GM19023 (cell line): Measurements from ENCODE around the gene KLHL21.
"Not testable (repeated sequence)": the region's sequence is repeated elsewhere in the genome, so short reads cannot be mapped to it uniquely, and the experiment has no call there.

ENCODE experiments used
- ATAC-seq: cut with Tn5 transposase; IDR thresholded peaks from one replicate; pipeline ENCODE4 v1.9.1; 2021; ENCODE audit warnings: mild to moderate bottlenecking, moderate library complexity; ENCODE audit not compliant: unreplicated experiment

KLHL21 gene

DNA sequence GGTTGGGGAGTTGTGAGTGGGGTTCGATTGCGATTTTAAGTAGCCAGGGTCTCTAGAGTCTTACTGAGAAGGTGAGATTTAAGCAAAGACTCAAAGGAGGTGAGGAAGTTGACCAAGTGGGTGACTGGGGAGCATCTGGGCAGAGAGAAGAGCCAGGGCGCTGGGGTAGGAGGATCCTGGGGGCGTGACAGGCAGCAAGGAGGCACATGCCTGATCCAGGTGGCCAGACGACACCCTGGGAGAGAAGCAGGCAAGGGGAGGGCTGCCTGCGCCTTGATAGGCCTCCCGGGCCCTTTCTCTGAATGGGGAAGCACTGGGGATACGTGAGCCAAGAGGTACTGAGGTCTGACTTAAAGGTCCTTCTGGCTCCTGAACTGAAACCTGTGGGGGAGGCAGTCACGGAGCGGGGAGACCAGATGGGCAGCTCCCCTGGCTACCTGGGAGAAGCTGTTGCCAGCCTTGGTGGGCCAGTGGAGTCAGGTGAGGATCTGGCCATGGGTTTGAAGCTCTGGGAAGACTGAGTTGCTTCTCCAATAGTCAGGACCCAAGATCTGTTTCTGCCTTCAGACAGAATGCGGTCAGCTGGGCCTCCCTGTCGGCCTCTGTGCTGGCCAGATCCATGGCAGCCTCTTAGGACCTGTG is 17.5 kb downstream of the KLHL21 start:
- no peak for ATAC-seq

DNA sequence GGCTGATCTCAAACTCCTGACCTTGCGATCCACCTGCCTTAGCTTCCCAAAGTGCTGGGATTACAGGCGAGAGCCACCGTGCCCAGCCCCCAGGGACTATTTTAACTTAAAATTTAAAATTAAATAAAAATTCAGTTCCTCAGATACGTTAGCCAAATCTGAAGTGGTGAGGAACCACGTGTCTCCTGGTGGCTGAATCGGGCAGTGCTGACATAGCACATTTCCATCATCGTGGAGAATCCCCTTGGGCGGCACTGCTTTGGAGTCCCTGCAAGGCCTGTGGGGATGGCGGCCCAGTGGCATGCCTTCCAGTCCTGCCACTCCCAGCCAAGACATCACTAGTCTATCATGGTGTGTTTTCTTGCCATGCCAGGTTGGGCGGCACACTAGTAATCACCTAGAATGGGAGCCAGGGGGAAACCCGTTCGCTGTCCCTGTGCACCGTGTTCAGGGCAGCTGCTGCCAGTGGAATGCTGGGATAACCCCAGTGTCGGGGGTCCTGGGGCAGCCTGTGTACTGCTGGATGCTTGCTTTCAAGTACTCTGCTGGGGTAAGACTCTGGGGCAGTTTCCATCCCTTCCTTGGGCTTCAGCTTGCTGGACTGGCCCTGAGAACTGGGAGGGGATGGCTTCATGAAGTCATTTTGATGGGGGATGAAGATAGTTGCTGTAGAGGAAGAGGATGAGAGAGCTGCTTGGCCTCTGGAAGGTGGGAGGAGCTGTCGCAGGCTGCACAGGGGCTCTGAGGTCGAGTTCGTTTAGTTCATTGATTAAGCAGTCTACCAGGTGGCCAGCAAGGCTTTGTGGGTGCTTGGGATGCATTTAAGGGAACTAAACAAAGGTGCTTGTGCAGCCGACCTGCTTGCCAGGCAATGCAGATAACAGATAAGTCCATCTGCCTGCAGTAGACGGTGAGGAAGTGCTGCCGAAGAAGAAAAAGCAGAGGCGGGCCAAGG is 18.3 kb downstream of the KLHL21 start:
- ATAC-seq: no peak

DNA sequence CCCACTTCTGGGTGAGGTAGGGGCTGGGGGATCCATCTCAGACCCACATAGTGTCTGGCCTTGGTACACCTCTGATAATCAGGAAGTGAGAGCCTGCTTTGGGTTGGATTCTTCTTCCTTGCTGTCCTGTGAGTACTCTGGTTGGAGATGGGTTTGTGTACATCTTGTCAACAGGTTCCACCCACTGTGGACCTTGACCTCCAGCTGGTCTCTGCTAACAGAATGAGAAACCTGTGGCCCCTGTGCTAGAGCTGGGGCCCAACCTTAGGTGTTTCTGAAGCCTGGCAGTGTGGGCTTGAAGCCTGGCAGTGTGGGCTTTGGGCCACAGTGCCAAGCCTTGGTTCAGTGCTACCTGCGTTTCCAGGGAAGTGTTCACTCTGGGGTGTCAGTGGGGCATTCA is 20.3 kb downstream of the KLHL21 start:
- no peak for ATAC-seq

DNA sequence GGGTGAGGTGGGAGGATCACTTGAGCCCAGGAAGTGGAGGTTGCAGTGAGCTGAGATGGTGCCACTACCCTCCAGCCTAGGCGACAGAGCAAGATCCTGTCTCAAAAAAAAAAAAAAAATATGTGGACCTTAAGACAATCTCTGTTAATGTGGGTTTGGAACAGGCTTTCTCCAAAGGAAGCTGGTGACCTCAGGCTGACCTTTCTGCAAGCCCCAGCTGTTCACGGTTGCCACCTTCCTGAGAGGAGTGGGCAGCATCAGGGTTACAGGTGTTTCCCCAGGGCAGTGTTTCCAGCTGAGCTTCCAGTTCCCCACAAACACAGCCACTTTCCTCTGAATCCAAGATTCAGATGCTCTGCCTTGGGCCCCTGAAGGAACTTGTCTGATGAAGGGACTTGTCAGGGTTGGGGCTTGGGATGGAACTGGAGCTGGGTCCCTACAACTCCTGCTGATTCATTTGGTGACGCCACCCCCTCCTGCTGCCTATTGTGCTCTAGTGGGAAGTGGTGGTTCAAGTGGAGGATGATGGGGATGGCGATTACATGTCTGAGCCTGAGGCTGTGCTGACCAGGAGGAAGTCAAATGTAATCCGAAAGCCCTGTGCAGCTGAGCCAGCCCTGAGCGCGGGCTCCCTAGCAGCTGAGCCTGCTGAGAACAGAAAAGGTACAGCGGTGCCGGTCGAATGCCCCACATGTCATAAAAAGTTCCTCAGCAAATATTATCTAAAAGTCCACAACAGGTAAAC is 20.9 kb downstream of the KLHL21 start:
- no peak for ATAC-seq

DNA sequence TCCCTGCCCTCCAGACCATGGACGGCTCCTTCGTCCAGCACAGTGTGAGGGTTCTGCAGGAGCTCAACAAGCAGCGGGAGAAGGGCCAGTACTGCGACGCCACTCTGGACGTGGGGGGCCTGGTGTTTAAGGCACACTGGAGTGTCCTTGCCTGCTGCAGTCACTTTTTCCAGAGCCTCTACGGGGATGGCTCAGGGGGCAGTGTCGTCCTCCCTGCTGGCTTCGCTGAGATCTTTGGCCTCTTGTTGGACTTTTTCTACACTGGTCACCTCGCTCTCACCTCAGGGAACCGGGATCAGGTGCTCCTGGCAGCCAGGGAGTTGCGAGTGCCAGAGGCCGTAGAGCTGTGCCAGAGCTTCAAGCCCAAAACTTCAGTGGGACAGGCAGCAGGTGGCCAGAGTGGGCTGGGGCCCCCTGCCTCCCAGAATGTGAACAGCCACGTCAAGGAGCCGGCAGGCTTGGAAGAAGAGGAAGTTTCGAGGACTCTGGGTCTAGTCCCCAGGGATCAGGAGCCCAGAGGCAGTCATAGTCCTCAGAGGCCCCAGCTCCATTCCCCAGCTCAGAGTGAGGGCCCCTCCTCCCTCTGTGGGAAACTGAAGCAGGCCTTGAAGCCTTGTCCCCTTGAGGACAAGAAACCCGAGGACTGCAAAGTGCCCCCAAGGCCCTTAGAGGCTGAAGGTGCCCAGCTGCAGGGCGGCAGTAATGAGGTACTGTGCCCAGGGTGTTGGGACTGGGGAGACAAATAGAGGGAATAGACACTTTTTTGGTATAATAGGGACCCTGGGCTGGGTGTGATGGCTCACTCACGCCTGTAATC is 21.9 kb downstream of the KLHL21 start:
- no peak for ATAC-seq

DNA sequence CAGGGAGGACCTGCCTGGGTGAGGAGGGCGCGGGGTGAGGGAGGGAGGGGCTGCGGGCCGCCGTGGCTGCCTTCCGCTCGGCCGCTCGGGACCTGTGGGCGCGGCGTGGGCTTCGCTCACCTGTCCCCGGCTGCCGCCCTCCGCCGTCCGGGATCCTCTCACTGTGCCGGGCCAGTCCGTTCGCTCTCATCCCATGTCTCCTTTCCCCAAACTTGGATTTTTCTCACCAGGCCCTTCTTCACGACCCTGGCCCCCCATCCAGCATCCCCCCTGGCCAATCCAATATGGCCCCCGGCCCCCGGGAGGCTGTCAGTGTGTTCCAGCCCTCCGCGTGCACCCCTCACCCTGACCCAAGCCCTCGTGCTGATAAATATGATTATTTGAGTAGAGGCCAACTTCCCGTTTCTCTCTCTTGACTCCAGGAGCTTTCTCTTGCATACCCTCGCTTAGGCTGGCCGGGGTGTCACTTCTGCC is 22.5 kb downstream of the KLHL21 start:
- peak; percentile 6 for ATAC-seq

DNA sequence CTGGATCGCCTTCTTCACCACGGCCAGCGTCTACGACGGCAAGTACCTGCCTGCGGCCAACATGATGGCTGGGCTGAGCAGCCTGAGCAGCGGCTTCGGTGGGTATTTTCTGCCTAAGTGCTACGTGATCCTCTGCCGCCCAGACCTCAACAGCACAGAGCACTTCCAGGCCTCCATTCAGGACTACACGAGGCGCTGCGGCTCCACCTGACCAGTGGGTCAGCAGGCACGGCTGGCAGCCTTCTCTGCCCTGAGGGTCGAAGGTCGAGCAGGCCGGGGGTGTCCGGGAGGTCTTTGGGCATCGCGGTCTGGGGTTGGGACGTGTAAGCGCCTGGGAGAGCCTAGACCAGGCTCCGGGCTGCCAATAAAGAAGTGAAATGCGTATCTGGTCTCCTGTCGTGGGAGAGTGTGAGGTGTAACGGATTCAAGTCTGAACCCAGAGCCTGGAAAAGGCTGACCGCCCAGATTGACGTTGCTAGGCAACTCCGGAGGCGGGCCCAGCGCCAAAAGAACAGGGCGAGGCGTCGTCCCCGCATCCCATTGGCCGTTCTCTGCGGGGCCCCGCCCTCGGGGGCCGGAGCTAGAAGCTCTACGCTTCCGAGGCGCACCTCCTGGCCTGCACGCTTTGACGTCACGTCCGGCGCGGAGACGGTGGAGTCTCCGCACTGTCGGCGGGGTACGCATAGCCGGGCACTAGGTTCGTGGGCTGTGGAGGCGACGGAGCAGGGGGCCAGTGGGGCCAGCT is 23.1 kb downstream of the KLHL21 start, which contains the start of gene ZBTB48:
TSS of gene ZBTB48 (plus strand) at position 621 of the 745 bp plus-strand sequence. CDS start 616 bp downstream, outside the sequence.
- peak; percentile 94 for ATAC-seq

DNA sequence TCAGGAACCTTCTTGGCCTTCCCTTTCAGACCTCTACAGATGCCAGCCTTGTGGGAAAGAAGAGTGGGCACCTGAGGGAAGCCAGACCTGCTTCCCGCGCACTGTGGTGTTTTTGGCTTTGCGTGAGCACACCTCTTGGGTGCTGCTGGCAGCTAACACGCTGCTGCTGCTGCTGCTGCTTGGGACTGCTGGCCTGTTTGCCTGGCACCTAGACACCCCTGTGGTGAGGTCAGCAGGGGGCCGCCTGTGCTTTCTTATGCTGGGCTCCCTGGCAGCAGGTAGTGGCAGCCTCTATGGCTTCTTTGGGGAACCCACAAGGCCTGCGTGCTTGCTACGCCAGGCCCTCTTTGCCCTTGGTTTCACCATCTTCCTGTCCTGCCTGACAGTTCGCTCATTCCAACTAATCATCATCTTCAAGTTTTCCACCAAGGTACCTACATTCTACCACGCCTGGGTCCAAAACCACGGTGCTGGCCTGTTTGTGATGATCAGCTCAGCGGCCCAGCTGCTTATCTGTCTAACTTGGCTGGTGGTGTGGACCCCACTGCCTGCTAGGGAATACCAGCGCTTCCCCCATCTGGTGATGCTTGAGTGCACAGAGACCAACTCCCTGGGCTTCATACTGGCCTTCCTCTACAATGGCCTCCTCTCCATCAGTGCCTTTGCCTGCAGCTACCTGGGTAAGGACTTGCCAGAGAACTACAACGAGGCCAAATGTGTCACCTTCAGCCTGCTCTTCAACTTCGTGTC is 23.9 kb downstream of the KLHL21 start:
- no peak for ATAC-seq

DNA sequence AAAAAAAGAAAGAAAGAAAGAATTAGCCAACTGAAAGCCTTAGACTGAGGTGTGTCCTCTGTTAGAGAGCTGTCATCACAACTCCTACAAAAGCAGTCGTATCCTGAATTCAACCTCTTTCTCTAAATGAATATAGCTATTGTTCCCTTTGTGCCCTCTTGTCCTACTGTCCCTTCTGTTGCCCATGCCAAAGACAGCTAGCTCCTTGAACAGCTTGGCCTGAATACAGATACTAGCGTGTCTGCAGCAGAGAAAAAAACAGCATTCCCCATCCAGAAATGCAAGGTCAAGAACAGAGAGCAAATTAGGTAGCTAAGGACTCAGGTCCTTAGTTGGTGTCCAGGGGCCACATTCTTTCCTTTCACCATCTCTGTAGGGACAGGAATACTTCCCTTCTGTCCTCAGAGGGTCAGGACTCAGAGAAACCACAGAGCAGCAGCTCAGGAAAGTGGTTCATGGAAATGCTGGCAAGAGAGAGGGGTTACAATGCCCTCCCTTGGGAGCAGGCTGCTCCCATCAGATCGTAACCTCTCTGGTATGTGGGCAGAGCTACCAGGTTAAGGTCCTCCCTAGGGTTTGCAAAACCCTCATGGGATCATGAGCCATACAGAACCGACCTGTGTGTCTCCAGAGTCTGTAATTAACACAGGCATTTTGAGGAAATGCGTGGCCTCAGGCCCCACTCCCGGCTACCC is 24.7 kb downstream of the KLHL21 start:
- no peak for ATAC-seq

DNA sequence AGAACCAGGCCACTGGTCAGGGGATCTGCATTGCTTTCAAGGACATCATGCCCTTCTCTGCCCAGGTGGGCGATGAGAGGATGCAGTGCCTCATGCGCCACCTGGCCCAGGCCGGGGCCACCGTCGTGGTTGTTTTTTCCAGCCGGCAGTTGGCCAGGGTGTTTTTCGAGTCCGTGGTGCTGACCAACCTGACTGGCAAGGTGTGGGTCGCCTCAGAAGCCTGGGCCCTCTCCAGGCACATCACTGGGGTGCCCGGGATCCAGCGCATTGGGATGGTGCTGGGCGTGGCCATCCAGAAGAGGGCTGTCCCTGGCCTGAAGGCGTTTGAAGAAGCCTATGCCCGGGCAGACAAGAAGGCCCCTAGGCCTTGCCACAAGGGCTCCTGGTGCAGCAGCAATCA is 27.9 kb downstream of the KLHL21 start:
- ATAC-seq: no peak

DNA sequence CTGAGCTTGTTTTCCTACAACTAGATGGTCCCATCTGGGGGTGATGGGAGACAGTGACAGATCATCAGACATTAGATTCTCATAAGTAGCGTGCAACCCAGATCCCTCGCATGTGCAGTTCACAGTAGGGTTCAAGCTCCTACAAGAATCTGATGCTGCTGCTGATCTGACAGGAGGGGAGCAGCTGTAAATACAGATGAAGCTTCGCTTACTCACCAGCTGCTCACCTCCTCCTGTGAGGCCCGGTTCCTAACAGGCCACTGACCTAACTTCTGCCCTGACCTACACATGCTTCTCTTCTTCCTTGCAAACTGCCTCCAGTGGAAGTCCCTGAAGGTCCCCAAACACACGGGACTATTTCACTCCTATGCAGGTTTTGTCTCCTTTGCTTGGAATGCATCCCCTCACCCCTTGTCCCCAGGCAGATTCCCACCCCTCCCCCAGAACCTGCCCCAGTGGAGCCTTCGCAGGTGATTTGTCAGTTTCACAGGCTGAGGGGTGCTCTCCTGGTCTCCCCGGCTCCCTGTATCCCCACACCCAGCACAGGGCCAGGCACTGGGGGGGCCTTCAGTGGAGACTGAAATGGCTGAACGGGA is 28.5 kb downstream of the KLHL21 start:
- ATAC-seq: no peak

DNA sequence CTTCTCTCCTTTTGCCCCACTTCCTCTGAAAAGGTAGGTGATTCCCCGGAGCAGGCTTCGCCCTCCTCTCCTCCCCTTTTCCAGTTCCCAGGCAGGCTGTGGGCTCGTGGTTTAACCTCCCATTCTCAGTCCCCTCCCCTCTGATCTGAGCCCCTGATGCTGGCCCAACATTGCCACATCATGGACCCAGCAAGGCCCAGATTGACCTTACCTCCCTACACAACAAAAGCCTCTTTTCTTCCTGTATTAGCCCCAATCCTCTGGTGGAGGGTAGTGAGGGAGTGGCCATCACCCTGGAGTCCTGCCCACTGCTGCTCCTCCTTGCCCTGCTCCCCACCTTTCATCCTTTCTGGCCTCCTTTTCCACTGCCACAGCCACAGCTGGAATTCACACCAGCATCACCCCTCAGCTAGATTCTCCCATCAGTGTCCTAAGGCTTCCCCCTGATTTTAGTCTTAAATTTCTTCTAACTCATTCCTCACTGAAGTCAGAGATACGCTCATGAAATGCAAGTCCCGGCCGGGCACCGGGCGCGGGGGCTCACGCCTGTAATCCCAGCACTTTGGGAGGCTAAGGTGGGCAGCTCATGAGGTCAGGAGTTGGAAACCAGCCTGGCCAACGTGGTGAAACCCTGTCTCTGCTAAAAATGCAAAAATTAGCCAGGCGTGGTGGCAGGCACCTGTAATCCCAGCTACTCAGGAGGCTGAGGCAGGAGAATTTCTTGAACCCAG is 29.9 kb downstream of the KLHL21 start:
- no peak for ATAC-seq

DNA sequence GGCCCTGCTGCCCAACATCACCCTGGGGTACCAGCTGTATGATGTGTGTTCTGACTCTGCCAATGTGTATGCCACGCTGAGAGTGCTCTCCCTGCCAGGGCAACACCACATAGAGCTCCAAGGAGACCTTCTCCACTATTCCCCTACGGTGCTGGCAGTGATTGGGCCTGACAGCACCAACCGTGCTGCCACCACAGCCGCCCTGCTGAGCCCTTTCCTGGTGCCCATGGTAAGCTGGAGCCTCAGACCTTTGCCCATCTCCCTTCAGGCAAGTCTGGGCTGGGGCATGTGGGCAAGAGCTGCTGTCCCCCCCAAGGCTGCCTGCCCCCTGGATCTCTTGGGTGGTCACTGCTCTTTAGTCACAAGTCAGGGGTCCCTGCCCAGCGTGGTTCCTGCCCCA is 31.7 kb downstream of the KLHL21 start:
- no peak for ATAC-seq

DNA sequence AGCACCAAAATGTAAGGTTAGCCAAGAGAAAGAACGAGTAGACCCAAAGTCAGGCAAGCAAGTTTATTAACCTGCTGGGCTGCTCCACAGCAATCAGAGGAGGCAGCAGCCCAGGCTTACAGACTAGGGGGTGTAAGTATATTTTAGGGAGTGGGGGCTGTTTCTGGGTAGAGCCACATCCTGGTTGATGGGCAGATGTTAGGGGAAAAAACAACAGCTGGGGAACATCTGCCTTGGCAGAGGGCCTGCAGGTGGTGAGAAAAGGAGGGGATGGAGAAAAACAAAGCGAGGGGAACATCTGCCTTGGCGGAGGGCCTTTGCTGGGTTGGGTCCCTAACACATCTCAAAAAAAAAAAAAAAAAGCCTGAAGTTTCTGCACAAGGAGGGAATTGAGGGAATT is 32.6 kb downstream of the KLHL21 start:
- no peak for ATAC-seq

DNA sequence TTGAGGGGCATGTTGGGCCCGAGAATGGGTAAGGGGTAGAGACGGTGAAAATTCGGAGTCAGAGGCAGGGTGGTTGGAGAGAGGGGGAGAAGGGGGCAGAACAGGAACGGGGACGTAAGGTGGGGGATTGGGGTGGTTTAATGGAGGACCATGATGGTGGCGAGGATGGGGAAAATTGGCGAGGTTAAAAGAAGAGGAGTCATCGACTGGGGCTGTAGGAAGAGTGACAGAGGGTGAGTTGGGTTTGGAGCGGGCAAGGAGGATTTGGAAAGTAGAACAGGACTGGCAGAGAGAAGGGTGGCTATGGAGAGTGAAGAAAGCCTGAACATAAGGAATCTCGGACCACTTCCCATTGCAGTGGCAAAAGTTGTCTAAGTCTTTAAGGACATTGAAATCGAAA is 33.6 kb downstream of the KLHL21 start:
- no peak for ATAC-seq

DNA sequence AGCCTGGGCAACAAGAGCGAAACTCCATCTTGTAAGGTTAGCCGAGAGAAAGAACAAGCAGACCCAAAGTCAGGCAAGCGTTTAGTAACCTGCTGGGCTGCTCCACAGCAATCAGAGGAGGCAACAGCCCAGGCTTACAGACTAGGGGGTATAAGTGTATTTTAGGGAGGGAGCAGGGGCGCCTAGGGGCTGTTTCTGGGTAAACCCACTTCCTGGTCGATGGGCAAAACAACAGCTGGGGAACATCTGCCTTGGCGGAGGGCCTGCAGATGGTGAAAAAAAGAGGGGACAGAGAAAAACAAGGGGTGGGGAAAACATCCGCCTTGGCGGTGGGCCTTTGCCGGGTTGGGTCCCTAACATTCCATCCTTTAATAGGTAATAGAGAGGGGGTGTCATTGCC is 42.4 kb downstream of the KLHL21 start:
- ATAC-seq: no peak

DNA sequence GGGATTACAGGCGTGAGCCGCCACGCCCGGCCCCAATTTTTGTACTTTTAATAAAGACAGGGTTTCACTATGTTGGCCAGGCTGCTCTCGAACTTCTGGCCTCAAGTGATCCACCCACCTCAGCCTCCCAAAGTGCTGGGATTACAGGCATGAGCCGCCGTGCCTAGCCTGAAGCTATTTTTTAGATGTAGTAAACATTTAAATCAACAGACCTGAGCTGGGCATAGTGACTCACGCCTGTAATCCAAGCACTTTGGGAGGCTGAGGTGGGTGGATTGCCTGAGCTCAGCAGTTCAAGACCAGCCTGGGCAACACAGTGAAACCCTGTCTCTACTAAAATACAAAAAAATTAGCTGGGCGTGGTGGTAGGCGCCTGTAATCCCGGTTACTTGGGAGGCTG is 43.5 kb downstream of the KLHL21 start:
- not testable (repeated sequence) for ATAC-seq
